ENCODE results near the gene CPM.
"Not testable (repeated sequence)": the region's sequence is repeated elsewhere in the genome, so short reads cannot be mapped to it uniquely, and the experiment has no call there.

Gene CPM

DNA sequence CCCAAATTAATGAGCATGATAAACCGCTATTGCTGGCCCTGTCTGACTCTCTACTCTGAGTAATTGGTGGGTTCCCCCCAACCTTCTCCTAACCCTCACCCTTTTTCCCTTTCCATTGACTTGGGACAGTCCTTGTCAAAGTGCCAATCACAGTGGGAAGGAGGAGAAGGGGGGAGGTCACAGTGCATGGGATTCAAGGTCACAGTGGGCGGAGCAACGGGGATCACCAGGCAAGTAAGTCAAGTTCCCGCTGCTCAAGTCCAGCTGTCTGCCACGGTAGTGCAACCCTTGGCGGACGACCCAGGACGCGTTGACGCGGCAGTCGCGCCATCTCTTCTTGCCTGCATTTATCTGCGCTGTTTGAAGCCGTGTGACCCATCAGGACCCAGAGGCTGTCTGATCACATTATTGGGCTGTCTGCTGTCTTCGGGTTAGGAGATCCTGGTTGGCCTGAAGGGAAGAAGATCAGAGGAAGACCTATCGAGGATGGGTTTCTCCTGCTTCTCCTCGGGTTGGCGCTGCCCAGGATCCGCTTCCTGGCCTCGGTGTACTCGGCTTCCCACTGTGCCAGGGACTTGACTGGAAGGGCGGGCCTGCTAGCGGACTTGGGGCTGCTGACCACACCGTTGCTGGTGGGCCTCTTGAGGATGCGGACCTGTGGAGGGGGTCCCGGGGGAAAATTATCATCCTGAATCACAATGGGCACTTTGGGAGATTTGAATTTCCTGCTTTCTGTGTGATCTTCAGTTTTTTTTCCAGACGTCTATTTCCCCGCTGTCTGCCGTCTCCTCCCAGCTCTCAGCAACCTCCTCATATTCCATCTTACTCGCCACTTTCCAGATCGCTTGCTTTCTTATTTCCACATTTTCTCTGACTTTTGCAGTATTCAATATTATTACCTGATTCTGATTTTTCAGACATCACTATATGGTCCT lies 128.0 kb downstream of the CPM start:
- no peak for TF ChIP-seq ZFX (IDR thresholded peaks at IDR 0.05)
- TF ChIP-seq, protein P1, sequence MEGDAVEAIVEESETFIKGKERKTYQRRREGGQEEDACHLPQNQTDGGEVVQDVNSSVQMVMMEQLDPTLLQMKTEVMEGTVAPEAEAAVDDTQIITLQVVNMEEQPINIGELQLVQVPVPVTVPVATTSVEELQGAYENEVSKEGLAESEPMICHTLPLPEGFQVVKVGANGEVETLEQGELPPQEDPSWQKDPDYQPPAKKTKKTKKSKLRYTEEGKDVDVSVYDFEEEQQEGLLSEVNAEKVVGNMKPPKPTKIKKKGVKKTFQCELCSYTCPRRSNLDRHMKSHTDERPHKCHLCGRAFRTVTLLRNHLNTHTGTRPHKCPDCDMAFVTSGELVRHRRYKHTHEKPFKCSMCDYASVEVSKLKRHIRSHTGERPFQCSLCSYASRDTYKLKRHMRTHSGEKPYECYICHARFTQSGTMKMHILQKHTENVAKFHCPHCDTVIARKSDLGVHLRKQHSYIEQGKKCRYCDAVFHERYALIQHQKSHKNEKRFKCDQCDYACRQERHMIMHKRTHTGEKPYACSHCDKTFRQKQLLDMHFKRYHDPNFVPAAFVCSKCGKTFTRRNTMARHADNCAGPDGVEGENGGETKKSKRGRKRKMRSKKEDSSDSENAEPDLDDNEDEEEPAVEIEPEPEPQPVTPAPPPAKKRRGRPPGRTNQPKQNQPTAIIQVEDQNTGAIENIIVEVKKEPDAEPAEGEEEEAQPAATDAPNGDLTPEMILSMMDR (conservative IDR thresholded peaks at IDR 0.05): no peak
- H3K27ac ChIP-seq: no peak overlapping the region

DNA sequence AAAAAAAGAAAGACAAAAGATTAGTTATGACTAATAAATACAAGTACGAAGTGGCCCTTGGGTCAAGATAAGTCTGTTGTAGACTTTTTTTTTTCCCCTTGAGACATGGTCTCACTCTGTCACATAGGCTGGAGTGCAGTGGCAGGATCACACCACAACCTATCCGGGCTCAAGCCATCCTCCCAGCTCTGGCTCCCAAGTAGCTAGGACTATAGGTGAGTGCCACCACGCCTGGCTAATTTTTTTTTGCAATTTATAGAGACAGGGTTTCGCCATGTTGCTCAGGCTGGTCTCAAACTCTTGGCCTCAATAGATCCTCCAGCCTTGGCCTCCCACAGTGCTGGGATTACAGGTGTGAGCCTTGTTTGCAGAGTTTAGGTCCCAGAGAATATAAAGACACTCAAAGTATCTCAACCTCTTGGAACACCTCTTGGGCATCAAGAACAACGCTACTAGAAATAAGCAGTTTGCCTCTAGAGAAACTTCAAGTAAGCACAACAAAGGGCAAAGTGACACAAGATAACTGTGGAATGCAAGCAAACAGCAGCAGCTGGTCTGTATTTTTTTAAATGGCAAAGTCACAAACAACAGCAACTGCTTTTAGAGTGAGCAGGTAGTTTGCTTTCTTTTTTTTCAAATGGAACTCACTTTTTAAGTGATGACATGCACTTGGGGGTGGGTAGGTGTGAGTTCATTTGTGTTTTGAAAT lies 128.9 kb downstream of the CPM start:
- no peak overlapping the region for H3K27ac ChIP-seq
- no peak for TF ChIP-seq ZFX (IDR thresholded peaks at IDR 0.05)
- TF ChIP-seq, protein P1 (conservative IDR thresholded peaks at IDR 0.05): no peak

DNA sequence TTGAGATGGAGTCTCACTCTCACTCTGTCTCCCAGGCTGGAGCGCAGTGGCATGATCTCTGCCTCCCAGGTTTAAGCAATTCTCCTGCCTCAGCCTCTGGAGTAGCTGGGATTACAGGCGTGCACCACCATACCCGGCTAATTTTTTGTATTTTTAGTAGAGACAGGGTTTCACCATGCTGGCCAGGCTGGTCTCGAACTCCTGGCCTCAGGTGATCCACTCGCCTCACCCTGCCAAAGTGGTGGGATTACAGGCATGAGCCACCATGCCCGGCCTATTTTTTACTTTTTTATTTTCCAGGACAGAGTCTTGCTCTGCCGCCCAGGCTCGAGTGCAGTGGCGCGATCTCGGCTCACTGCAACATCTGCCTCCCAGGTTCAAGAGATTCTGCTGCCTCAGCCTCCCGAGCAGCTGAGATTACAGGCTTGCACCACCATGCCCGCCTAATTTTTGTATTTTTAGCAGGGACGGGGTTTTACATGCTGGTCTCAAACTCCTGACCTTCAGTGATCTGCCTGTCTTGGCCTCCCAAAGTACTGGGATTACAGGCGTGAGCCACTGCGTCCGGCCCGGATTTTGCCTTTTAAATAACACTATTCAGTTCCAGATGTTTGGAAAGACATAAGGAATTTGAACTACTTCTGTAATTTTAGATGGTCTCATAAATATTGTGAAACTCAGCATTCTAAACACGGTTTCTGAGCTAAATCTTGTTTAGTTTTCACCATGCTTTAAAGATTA lies 129.9 kb downstream of the CPM start:
- not testable (repeated sequence) for H3K27ac ChIP-seq

DNA sequence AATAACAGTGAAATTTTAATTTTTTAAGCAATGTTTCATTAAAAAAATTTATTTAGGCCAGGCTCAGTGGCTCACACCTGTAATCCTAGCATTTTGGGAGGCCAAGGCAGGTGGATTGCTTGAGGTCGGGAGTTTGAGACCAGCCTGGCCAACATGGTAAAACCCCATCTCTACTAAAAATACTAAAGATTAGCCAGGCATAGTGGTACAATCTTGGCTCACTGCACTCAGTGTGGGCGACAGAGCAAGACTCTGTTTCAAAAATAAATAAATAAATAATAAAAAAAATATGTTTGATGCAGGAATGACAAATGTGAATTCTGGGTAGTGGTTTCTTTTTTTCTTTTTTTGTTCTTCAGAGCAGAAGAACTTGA lies 130.6 kb downstream of the CPM start:
- H3K27ac ChIP-seq: not testable (repeated sequence)
